ENCODE data around the gene VAV3.

DNA sequence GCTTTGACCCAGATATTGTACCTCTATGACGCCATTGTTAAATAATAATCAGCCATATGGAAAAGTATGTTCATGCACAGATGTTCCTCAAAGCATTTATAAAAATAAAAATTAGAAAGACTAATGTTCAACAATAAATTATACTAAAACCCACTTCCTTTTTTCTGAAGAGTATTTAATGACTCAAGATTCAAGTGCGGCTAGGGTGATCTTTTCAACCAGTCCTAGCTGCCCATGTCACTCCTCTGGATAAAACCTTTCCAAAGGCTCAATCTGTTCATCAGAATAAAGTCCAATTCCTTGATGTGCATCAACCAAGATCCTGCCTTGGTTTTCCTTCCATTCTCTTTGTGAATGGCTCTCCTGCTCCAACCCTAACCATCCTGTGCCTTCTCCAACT, 292.0 kb downstream of the VAV3 start:
- TF ChIP-seq POLR2A (IDR thresholded peaks at IDR 0.05), result no peak
- TF ChIP-seq, protein P1, sequence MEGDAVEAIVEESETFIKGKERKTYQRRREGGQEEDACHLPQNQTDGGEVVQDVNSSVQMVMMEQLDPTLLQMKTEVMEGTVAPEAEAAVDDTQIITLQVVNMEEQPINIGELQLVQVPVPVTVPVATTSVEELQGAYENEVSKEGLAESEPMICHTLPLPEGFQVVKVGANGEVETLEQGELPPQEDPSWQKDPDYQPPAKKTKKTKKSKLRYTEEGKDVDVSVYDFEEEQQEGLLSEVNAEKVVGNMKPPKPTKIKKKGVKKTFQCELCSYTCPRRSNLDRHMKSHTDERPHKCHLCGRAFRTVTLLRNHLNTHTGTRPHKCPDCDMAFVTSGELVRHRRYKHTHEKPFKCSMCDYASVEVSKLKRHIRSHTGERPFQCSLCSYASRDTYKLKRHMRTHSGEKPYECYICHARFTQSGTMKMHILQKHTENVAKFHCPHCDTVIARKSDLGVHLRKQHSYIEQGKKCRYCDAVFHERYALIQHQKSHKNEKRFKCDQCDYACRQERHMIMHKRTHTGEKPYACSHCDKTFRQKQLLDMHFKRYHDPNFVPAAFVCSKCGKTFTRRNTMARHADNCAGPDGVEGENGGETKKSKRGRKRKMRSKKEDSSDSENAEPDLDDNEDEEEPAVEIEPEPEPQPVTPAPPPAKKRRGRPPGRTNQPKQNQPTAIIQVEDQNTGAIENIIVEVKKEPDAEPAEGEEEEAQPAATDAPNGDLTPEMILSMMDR (IDR thresholded peaks at IDR 0.05), result no peak

Measured in adrenal gland (tissue), 5 donors.